RWPE1 (cell line): Measurements from ENCODE around the gene CYP3A4.
"Not testable (repeated sequence)": the region's sequence is repeated elsewhere in the genome, so short reads cannot be mapped to it uniquely, and the experiment has no call there.

ENCODE experiments used
- CTCF ChIA-PET: fragments of 350-600 bp; sonication (Branson Sonifier 250); formaldehyde crosslinking; extraction: SDS; loops from one replicate; lab custom pipeline; 2021; lab: Yijun Ruan, JAX
- POLR2A ChIA-PET: fragments of 400-600 bp; formaldehyde crosslinking; extraction: SDS; loops from one replicate; lab custom pipeline; 2020; ENCODE audit warnings: antibody characterized with exemption; ENCODE audit not compliant: low non-redundant PET; lab: Yijun Ruan, JAX
- DNase-seq: peaks from one replicate; pipeline ENCODE4 v3.0.0; 2012; ENCODE audit warnings: low spot score
- H3K27ac ChIP-seq: fragments of 450-650 bp; 2 replicates; pipeline ENCODE4 v1.5.1; 2017
- TF ChIP-seq, protein P1 (sequence below): fragments of 450-650 bp; conservative IDR thresholded peaks from 2 replicates; pipeline ENCODE4 v1.5.1; 2017; ENCODE audit warnings: low read depth, mild to moderate bottlenecking

Gene CYP3A4

DNA sequence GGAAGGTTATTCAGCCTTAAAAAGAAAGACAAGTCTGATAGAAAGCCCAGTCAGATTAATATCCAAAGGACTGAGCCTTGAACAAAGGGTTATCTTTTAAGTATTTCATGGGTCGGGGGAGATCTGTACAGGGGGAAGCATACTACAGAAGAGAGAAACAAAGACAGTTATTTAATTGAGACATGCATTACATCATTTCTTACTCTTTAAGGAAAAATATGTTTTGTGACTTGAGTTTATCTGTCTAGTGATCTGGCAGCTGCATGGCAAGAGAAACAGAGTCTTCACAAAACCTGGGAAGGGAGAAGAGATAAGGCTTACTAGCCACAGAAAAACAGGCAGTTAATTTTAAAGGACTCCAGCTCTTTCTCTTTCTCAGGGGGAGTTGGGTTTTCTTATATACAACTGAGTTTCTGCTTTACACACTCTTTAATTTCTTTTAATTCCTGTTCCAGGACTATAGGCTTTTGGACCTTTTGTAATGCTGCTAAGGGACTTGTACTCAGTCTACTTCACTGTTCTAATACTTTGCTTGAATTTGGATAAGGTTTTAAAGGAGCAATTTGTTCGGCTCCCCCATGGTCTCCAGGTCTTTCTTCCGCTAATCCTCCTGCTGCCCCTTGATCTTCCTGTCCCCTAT is 23.0 kb upstream of the CYP3A4 start:
- POLR2A ChIA-PET, result no interaction called here
- no peak overlapping the region for H3K27ac ChIP-seq
- TF ChIP-seq, protein P1, sequence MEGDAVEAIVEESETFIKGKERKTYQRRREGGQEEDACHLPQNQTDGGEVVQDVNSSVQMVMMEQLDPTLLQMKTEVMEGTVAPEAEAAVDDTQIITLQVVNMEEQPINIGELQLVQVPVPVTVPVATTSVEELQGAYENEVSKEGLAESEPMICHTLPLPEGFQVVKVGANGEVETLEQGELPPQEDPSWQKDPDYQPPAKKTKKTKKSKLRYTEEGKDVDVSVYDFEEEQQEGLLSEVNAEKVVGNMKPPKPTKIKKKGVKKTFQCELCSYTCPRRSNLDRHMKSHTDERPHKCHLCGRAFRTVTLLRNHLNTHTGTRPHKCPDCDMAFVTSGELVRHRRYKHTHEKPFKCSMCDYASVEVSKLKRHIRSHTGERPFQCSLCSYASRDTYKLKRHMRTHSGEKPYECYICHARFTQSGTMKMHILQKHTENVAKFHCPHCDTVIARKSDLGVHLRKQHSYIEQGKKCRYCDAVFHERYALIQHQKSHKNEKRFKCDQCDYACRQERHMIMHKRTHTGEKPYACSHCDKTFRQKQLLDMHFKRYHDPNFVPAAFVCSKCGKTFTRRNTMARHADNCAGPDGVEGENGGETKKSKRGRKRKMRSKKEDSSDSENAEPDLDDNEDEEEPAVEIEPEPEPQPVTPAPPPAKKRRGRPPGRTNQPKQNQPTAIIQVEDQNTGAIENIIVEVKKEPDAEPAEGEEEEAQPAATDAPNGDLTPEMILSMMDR, result no peak
- CTCF ChIA-PET, result no interaction called here
- DNase-seq, result no peak

DNA sequence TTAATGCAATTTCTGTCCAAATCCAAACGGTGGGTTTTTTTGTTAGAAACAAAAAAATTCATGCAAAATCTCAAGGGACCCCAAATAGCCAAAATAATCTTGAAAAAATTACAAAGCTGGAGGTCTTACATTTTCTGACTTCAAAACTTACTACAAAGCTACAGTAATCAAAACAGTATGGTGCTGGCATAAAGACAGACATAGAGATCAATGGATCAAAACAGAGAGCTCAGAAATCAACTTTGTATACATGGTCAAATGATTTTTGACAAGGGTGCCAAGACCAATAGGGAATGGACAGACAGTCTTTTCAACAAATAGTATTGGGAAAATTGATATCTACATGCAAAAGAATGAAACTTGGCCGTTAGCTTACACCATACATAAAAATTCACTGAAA is 21.7 kb upstream of the CYP3A4 start:
- ChIA-PET CTCF (no interaction called here), POLR2A (no interaction called here)
- no peak overlapping the region for H3K27ac ChIP-seq
- DNase-seq, result no peak
- TF ChIP-seq, protein P1, result no peak

DNA sequence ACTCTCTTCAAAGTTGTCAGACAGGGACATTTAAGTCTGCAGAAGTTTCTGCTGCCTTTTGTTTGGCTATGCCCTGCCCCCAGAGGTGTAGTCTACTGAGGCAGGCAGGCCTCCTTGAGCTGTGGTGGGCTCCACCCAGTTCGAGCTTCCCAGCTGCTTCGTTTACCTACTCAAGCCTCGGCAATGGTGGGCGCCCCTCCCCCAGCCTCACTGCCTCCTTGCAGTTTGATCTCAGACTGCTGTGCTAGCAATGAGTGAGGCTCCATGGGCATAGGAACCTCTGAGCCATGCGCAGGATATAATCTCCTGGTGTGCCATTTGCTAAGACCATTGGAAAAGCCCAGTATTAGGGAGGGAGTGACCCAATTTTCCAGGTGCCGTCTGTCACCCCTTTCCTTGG is 19.1 kb upstream of the CYP3A4 start:
- POLR2A ChIA-PET, DNase-seq, H3K27ac ChIP-seq, CTCF ChIA-PET: not testable (repeated sequence)

DNA sequence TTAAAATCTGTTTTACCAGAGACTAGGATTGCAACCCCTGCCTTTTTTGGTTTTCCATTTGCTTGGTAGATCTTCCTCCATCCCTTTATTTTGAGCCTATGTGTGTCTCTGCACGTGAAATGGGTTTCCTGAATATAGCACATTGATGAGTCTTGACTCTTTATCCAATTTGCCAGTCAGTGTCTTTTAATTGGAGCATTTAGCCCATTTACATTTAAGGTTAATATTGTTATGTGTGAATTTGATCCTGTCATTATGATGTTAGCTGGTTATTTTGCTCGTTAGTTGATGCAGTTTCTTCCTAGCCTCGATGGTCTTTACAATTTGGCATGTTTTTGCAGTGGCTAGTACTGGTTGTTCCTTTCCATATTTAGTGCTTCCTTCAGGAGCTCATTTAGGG is 17.4 kb upstream of the CYP3A4 start:
- H3K27ac ChIP-seq, POLR2A ChIA-PET, CTCF ChIA-PET: not testable (repeated sequence)

DNA sequence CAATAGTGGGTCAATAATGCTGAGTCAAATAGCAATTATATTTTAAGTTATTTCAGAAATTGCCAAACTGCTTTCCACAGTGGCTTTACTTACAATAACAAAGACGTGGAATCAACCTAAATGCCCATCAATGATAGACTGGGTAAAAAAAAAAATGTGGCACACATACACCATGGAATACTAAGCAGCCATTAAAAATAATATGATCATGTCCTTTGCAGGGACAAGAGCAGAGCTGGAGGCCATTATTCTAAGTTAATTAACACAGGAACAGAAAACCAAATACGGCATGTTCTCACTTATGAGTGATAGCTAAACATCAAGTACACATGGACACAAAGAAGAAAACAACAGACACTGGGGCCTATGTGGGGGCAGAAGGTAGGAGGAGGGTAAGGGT is 15.0 kb upstream of the CYP3A4 start:
- no peak overlapping the region for H3K27ac ChIP-seq
- ChIA-PET CTCF (no interaction called here), POLR2A (no interaction called here)
- DNase-seq, result no peak
- TF ChIP-seq, protein P1, result no peak

More for the DNA sequence above, 17.4 kb upstream of the CYP3A4 start:
- not testable (repeated sequence) for DNase-seq

DNA sequence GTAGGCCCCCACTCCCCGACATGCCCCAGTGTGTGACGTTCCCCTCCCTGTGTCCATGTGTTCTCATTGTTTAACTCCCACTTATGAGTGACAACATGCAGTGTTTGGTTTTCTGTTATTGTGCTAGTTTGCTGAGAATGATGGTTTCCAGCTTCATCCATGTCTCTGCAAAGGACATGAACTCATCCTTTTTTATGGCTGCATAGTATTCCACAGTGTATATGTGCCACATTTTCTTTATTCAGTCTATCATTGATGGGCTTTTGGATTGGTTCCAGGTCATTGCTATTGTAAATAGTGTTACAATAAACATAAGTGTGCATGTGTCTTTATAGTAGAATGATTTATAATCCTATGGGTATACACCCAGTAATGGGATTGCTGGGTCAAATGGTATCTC is 11.9 kb upstream of the CYP3A4 start:
- DNase-seq, H3K27ac ChIP-seq, POLR2A ChIA-PET: not testable (repeated sequence)
- CTCF ChIA-PET, result interaction anchor here (0.6 kb wide), 1 partner anchor 1375 kb away, joined by 3 read pairs; no protein-coding TSS in a partner anchor

DNA sequence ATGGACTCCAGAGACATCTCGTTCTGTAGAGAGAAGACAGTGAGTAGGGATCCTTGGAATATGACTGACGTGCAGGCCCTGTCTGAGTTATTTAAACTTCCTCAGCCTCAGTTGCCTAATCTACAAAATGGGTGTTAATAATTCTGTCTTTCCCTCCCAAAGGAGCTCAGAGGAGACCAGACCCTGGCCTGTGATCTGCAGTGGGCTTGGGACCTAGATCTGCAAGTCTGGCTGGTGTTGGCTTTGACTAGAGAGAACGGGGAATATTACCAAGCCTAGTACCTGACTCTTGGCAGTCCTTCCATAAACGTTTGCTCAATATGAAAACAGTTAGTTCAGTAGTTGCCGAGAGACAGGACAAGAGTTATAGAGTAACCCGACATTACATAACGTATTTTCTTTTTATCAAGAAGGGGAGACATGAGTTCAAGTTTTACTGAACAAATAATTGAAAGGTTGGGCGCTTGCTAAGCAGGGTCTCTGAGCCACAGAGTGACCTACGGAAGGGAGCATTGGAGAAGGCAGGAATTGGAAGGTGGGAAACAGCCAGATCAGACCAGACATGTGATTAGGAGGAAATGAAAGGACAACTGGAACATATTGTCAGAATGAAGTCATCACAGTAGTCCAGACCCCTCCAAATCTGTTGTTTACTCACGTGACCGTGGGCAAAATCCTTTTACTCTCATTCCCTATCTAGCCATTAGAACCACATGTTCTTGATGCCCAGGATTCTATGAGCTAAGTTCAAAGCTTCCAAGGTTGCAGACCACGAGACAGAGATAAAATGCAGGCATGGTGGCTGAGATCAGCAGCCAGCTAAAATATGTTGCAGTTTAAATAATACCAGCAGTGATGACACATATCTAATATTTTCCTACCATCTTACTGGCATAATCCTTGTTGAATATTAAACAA is 10.9 kb upstream of the CYP3A4 start:
- no peak for DNase-seq
- ChIA-PET POLR2A (no interaction called here), CTCF (no interaction called here)
- H3K27ac ChIP-seq, result no peak overlapping the region
- TF ChIP-seq, protein P1, result no peak

DNA sequence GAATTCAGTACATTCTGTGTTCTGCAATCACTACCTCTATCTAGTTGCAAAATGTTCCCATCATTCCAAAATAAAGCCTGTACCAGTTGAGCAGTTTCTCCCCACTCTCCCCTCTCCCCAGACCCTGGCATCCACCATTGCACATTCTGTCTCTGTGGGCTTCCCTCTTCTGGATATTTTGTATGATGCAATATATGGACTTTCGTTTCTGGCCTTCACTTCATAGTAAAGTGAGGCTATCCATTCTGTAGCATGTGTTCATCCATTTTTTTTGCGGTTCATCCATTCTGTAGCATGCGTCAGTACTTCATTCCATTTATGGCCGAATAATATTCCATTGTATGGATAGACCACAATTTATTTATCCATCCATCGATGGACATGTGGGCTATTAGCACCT is 9.5 kb upstream of the CYP3A4 start:
- ChIA-PET POLR2A (no interaction called here), CTCF (no interaction called here)
- no peak for DNase-seq
- TF ChIP-seq, protein P1, result no peak
- H3K27ac ChIP-seq, result no peak overlapping the region
